ENCODE data around the gene PBX1. TPM values are rescaled to one million over a fixed set of nuclear protein-coding genes. Genes with fewer than 3 reads are reported as not detected.

The PBX1 gene
- total and polyA plus RNA-seq, 10 of the 15 experiments (the other 5 are each of a cell fraction or from before 2014, with no cell fraction given): 0.05 to 0.28 (median 0.11) TPM; not detected in 5

DNA sequence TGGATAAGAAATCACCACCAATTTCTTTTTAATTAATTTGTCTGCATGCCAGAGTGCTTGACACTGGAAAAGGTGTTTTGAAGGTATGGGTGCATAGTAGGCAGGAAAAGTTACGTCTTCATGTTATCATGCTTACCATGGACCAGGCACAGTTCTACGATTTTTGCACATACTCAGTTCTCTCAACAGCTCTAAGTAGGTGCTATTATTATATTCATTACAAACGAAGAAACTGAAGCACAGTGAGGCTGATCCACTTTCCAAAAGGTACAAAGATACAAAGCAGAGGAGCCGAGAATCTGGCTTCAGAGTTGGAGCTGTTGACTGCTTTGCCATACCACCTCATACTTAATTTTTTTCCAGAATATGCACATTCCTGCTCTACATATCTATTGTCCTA is 306.4 kb downstream of the PBX1 start:
- no peak for DNase-seq (ENCODE audit: low read depth, low spot score)
- intact Hi-C loops (cut with micrococcal nuclease; ENCODE audit: unreplicated experiment) (no loop called here), in situ Hi-C loops (cut with MboI) (no loop called here)
- Histone ChIP-seq H3K4me2 (ENCODE audit: control insufficient read depth, insufficient read depth) (no peak overlapping the region), H3K9me3 (replicated peaks; ENCODE audit: control insufficient read depth, insufficient read depth, low read length) (no peaks in the 10 kb centered on the region), H3K9ac (ENCODE audit: control insufficient read depth, insufficient read depth, low read length) (no peak overlapping the region), H4K20me1 (ENCODE audit: control insufficient read depth, insufficient read depth) (no peaks in the 10 kb centered on the region), H3K4me3 (no peak overlapping the region), H3K27ac (ENCODE audit: control insufficient read depth, insufficient read depth) (no peak overlapping the region), H3K36me3 (ENCODE audit: control insufficient read depth in 2 of 2, insufficient read depth in 2 of 2, low read length in 1 of 2) (no peaks in the 10 kb centered on the region), H3K79me2 (ENCODE audit: control insufficient read depth, insufficient read depth, low read length) (no peaks in the 10 kb centered on the region), H3K4me1 (ENCODE audit: control insufficient read depth, insufficient read depth, low read length) (no peaks in the 10 kb centered on the region), H2AFZ (ENCODE audit: control insufficient read depth, low read depth, low read length) (no peak overlapping the region), H3K27me3 (replicated peaks in 1 of 2; ENCODE audit: control insufficient read depth in 2 of 2, insufficient read depth in 2 of 2, low read length in 1 of 2) (0 out of 4 replicates have a peak, but pooled peaks cover 0 to 3% of the 10 kb centered on the region in 2 experiments)
- ChIA-PET CTCF (interaction anchor here (0.5 kb wide), 1 partner anchor 13 kb away, joined by 3 read pairs; no protein-coding TSS in a partner anchor), SMC1A (ENCODE audit: uncharacterized antibody, unreplicated experiment) (no interaction called here), POLR2A (no interaction called here), RAD21 (ENCODE audit: unreplicated experiment) (no interaction called here)
- WGBS (ENCODE audit: insufficient coverage, insufficient replicate concordance, low lambda C conversion rate, missing lambda C conversion rate): 0% methylated on average over 4 of the region's 4 CpGs
- ATAC-seq: no peak
- TF ChIP-seq CEBPB (IDR thresholded peaks at IDR 0.05; ENCODE audit: borderline replicate concordance in 1 of 2, low read depth in 2 of 2, low read length in 2 of 2) (no peak), FOXM1 (IDR thresholded peaks at IDR 0.05; ENCODE audit: low read depth, low read length) (no peak), KAT2A (conservative IDR thresholded peaks at IDR 0.05; ENCODE audit: control insufficient read depth, low read depth, low read length) (no peak)
- no TSS peak for BruUV-seq (replicated peaks)
- FAIRE-seq: no peak

DNA sequence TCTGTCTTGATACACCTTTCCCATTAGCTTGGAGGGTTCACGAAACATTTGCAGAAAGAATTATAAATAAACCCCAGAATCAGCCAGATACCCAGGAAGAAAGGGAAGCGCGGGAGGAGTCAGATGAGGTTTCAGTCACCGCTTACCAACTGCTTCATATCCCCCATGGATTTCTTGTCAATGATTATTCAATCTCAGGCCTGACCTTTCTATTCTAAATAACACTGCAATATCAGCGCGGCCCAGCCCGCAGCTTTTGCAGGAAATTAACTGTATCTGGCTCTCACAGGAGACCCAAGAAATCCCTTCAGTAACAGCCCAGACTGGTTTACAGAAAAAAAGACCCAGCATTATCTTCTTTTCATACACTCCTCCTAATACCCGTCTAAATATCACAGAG is 308.6 kb downstream of the PBX1 start:
- Histone ChIP-seq H3K9me3 (replicated peaks; ENCODE audit: control insufficient read depth, insufficient read depth, low read length) (no peaks in the 10 kb centered on the region), H3K27me3 (replicated peaks in 1 of 2; ENCODE audit: control insufficient read depth in 2 of 2, insufficient read depth in 2 of 2, low read length in 1 of 2) (no peaks in the 10 kb centered on the region), H3K4me1 (ENCODE audit: control insufficient read depth, insufficient read depth, low read length) (no peaks in the 10 kb centered on the region), H3K9ac (ENCODE audit: control insufficient read depth, insufficient read depth, low read length) (no peak overlapping the region), H2AFZ (ENCODE audit: control insufficient read depth, low read depth, low read length) (no peak overlapping the region), H3K27ac (ENCODE audit: control insufficient read depth, insufficient read depth) (no peak overlapping the region), H3K4me3 (no peak overlapping the region), H3K79me2 (ENCODE audit: control insufficient read depth, insufficient read depth, low read length) (no peaks in the 10 kb centered on the region), H4K20me1 (ENCODE audit: control insufficient read depth, insufficient read depth) (no peaks in the 10 kb centered on the region), H3K4me2 (ENCODE audit: control insufficient read depth, insufficient read depth) (no peak overlapping the region), H3K36me3 (ENCODE audit: control insufficient read depth in 2 of 2, insufficient read depth in 2 of 2, low read length in 1 of 2) (no peaks in the 10 kb centered on the region)
- ChIA-PET CTCF (no interaction called here), RAD21 (ENCODE audit: unreplicated experiment) (no interaction called here), SMC1A (ENCODE audit: uncharacterized antibody, unreplicated experiment) (no interaction called here), POLR2A (no interaction called here)
- BruUV-seq (replicated peaks): no TSS peak
- intact Hi-C loops (cut with micrococcal nuclease; ENCODE audit: unreplicated experiment) (no loop called here), in situ Hi-C loops (cut with MboI) (no loop called here)
- no peak for ATAC-seq
- FAIRE-seq: no peak
- WGBS (ENCODE audit: insufficient coverage, insufficient replicate concordance, low lambda C conversion rate, missing lambda C conversion rate): 49% methylated on average over 8 of the region's 8 CpGs
- DNase-seq (ENCODE audit: low read depth, low spot score): no peak
- TF ChIP-seq, protein P1, sequence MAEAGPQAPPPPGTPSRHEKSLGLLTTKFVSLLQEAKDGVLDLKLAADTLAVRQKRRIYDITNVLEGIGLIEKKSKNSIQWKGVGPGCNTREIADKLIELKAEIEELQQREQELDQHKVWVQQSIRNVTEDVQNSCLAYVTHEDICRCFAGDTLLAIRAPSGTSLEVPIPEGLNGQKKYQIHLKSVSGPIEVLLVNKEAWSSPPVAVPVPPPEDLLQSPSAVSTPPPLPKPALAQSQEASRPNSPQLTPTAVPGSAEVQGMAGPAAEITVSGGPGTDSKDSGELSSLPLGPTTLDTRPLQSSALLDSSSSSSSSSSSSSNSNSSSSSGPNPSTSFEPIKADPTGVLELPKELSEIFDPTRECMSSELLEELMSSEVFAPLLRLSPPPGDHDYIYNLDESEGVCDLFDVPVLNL (IDR thresholded peaks at IDR 0.05; ENCODE audit: low read depth, low read length): no peak
- TF ChIP-seq JUND (IDR thresholded peaks at IDR 0.05; ENCODE audit: low read depth, low read length) (no peak), ASH2L (IDR thresholded peaks at IDR 0.05; ENCODE audit: borderline replicate concordance, low read depth) (no peak), CBFB (IDR thresholded peaks at IDR 0.05; ENCODE audit: low read depth) (no peak), NR2F1 (conservative IDR thresholded peaks at IDR 0.05) (no peak), CHD4 (IDR thresholded peaks at IDR 0.05) (no peak), RAD51 (IDR thresholded peaks at IDR 0.05) (no peak), NBN (IDR thresholded peaks at IDR 0.05) (no peak), MYC (IDR thresholded peaks at IDR 0.05; ENCODE audit: insufficient read depth, insufficient read length, insufficient replicate concordance, low read length, severe bottlenecking) (no peak), ZSCAN29 (IDR thresholded peaks at IDR 0.05) (no peak), POLR2AphosphoS5 (IDR thresholded peaks at IDR 0.05; ENCODE audit: low read length) (no peak)
- TF ChIP-seq, protein P2, sequence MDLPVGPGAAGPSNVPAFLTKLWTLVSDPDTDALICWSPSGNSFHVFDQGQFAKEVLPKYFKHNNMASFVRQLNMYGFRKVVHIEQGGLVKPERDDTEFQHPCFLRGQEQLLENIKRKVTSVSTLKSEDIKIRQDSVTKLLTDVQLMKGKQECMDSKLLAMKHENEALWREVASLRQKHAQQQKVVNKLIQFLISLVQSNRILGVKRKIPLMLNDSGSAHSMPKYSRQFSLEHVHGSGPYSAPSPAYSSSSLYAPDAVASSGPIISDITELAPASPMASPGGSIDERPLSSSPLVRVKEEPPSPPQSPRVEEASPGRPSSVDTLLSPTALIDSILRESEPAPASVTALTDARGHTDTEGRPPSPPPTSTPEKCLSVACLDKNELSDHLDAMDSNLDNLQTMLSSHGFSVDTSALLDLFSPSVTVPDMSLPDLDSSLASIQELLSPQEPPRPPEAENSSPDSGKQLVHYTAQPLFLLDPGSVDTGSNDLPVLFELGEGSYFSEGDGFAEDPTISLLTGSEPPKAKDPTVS (IDR thresholded peaks at IDR 0.05; ENCODE audit: low read depth, low read length): no peak
- TF ChIP-seq, protein P3, sequence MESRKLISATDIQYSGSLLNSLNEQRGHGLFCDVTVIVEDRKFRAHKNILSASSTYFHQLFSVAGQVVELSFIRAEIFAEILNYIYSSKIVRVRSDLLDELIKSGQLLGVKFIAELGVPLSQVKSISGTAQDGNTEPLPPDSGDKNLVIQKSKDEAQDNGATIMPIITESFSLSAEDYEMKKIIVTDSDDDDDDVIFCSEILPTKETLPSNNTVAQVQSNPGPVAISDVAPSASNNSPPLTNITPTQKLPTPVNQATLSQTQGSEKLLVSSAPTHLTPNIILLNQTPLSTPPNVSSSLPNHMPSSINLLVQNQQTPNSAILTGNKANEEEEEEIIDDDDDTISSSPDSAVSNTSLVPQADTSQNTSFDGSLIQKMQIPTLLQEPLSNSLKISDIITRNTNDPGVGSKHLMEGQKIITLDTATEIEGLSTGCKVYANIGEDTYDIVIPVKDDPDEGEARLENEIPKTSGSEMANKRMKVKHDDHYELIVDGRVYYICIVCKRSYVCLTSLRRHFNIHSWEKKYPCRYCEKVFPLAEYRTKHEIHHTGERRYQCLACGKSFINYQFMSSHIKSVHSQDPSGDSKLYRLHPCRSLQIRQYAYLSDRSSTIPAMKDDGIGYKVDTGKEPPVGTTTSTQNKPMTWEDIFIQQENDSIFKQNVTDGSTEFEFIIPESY (IDR thresholded peaks at IDR 0.05): no peak
